DND-41 (cell line): ENCODE data around the gene HID1.

Experiments used
- ATAC-seq: fragments of 200-7000 bp; cut with Tn5 transposase; 3 replicates; pipeline ENCODE4 v1.9.1; 2021; ENCODE audit warnings: low read depth; ENCODE audit not compliant: insufficient read depth
- DNase-seq: peaks from one replicate; pipeline ENCODE4 v3.0.0-alpha.2; 2020
- H2AFZ ChIP-seq: 2 replicates; pipeline ENCODE4 v1.6.0; 2012; ENCODE audit warnings: low read depth, low read length
- H3K27ac ChIP-seq: 2 replicates; pipeline ENCODE4 v1.5.1; 2012; ENCODE audit warnings: low read length, inconsistent platforms
- H3K27me3 ChIP-seq: fragments of 200-600 bp; sonication (generic); 2 replicates; pipeline ENCODE4 v1.6.0; 2012; ENCODE audit warnings: low read length, mild to moderate bottlenecking, inconsistent platforms; ENCODE audit not compliant: insufficient read depth, poor library complexity
- H3K36me3 ChIP-seq: 2 replicates; pipeline ENCODE4 v1.5.1; 2012; ENCODE audit warnings: low read length, inconsistent platforms; ENCODE audit not compliant: insufficient read depth
- H3K4me1 ChIP-seq: 2 replicates; pipeline ENCODE4 v1.5.1; 2012; ENCODE audit warnings: mild to moderate bottlenecking, low read length; ENCODE audit not compliant: insufficient read depth
- H3K4me2 ChIP-seq: 2 replicates; pipeline ENCODE4 v1.6.0; 2012; ENCODE audit warnings: mild to moderate bottlenecking, moderate library complexity, low read length, inconsistent platforms; ENCODE audit not compliant: insufficient read depth
- H3K4me3 ChIP-seq, 2 experiments: fragments of 200-600 bp in 1 of 2; shearing (Covaris generic) in 1 of 2; 2 replicates each; pipeline ENCODE4 v1.5.1; 2012 to 2016; ENCODE audit warnings: inconsistent platforms in 2 of 2, low read length in 2 of 2, mild to moderate bottlenecking in 2 of 2, low read depth in 1 of 2, moderate library complexity in 1 of 2
- H3K79me2 ChIP-seq: 2 replicates; pipeline ENCODE4 v1.6.0; 2012; ENCODE audit warnings: low read length, inconsistent platforms; ENCODE audit not compliant: insufficient read depth
- H3K9ac ChIP-seq: 2 replicates; pipeline ENCODE4 v1.6.0; 2012; ENCODE audit warnings: low read depth, mild to moderate bottlenecking, inconsistent platforms, low read length, moderate library complexity
- H3K9me3 ChIP-seq: 2 replicates; pipeline ENCODE4 v1.5.1; 2012; ENCODE audit warnings: low read length, moderate library complexity, mild to moderate bottlenecking, inconsistent platforms; ENCODE audit not compliant: insufficient read depth, severe bottlenecking
- H4K20me1 ChIP-seq: 2 replicates; pipeline ENCODE4 v1.6.0; 2012; ENCODE audit warnings: low read length; ENCODE audit not compliant: insufficient read depth
- CTCF ChIP-seq: IDR thresholded peaks from 2 replicates; pipeline ENCODE4 v1.5.1; 2012; ENCODE audit warnings: borderline replicate concordance, low read length, moderate library complexity, mild to moderate bottlenecking; ENCODE audit not compliant: poor library complexity, severe bottlenecking; ENCODE audit errors: extremely low read depth
- EZH2 ChIP-seq: IDR thresholded peaks from 3 replicates; pipeline ENCODE4 v1.6.1; 2012; ENCODE audit warnings: borderline replicate concordance, low read depth, mild to moderate bottlenecking, moderate library complexity, low read length, inconsistent platforms; ENCODE audit not compliant: severe bottlenecking

HID1 gene

GRCh38 chr17:74919440-74920305 lies 52.9 kb downstream of the HID1 start:
- Histone ChIP-seq H3K79me2 (no peaks in the 10 kb centered on the region), H3K36me3 (no peaks in the 10 kb centered on the region), H3K4me3 (no peak overlapping the region), H3K9ac (no peak overlapping the region), H3K9me3 (no peaks in the 10 kb centered on the region), H3K4me2 (no peak overlapping the region), H3K4me1 (no peaks in the 10 kb centered on the region), H4K20me1 (peaks cover 2% of the 10 kb centered on the region; the same call in 1 of the 2 replicates), H3K27ac (no peak overlapping the region), H2AFZ (no peak overlapping the region), H3K27me3 (peaks cover 8% of the 10 kb centered on the region)
- ATAC-seq (no peak), DNase-seq (no peak)
- no peak for TF ChIP-seq EZH2
- TF ChIP-seq CTCF, result no peak

GRCh38 chr17:74918906-74919305 lies 53.7 kb downstream of the HID1 start:
- TF ChIP-seq EZH2, result no peak
- no peak for TF ChIP-seq CTCF
- ATAC-seq (no peak), DNase-seq (no peak)
- no peak overlapping the region for H3K9ac ChIP-seq
- H3K4me2 ChIP-seq, result no peak overlapping the region
- H3K4me3 ChIP-seq, result no peak overlapping the region
- H4K20me1 ChIP-seq, result peaks cover 2% of the 10 kb centered on the region; the same call in 1 of the 2 replicates
- no peaks in the 10 kb centered on the region for H3K36me3 ChIP-seq
- no peaks in the 10 kb centered on the region for H3K9me3 ChIP-seq
- no peak overlapping the region for H2AFZ ChIP-seq
- H3K79me2 ChIP-seq, result no peaks in the 10 kb centered on the region
- H3K27me3 ChIP-seq, result peaks cover 8% of the 10 kb centered on the region
- H3K4me1 ChIP-seq, result no peaks in the 10 kb centered on the region
- H3K27ac ChIP-seq, result no peak overlapping the region

GRCh38 chr17:74917430-74917829 lies 55.1 kb downstream of the HID1 start:
- DNase-seq (no peak), ATAC-seq (no peak)
- H3K9ac ChIP-seq, result no peak overlapping the region
- H3K4me2 ChIP-seq, result no peak overlapping the region
- no peak for TF ChIP-seq EZH2
- TF ChIP-seq CTCF, result no peak
- H3K4me3 ChIP-seq, result no peak overlapping the region
- H3K9me3 ChIP-seq, result no peaks in the 10 kb centered on the region
- H3K79me2 ChIP-seq, result no peaks in the 10 kb centered on the region
- H3K4me1 ChIP-seq, result no peaks in the 10 kb centered on the region
- H3K27me3 ChIP-seq, result peaks cover 3% of the 10 kb centered on the region
- no peak overlapping the region for H2AFZ ChIP-seq
- peaks cover 2% of the 10 kb centered on the region; the same call in 1 of the 2 replicates for H4K20me1 ChIP-seq
- H3K36me3 ChIP-seq, result no peaks in the 10 kb centered on the region
- H3K27ac ChIP-seq, result no peak overlapping the region
